GM12878 (cell line): ENCODE data around the gene CNNM3. TPM values are rescaled to one million over a fixed set of nuclear protein-coding genes. Genes with fewer than 3 reads are reported as not detected.

Experiments used
- ATAC-seq: fragments of 200-7000 bp; cut with Tn5 transposase; 3 replicates; pipeline ENCODE4 v1.9.1; 2020; ENCODE audit warnings: mild to moderate bottlenecking, moderate library complexity
- BruUV-seq: library from RNA; stranded (reverse); fragments of 400-500 nt; replicated peaks from 2 replicates; lab custom pipeline; 2021; lab: Mats Ljungman, UMichigan
- CTCF ChIA-PET: fragments of 300-600 bp; sonication (Branson Sonifier 250); formaldehyde crosslinking; extraction: SDS; loops from one replicate; lab custom pipeline; 2021; ENCODE audit warnings: inconsistent platforms; lab: Yijun Ruan, JAX
- POLR2A ChIA-PET: fragments of 350-600 bp; formaldehyde crosslinking; extraction: SDS; loops from one replicate; lab custom pipeline; 2021; ENCODE audit warnings: inconsistent platforms; lab: Charles Lee
- RAD21 ChIA-PET: fragments of 300-600 bp; sonication (Branson Sonifier 250); formaldehyde crosslinking; loops from one replicate; lab custom pipeline; 2023; ENCODE audit warnings: antibody characterized with exemption; ENCODE audit not compliant: unreplicated experiment; lab: Charles Lee
- SMC1A ChIA-PET: fragments of 300-600 bp; sonication (Branson Sonifier 250); formaldehyde crosslinking; loops from one replicate; lab custom pipeline; 2023; ENCODE audit not compliant: unreplicated experiment, uncharacterized antibody; lab: Charles Lee
- DNase-seq: peaks from one replicate; pipeline ENCODE4 v3.0.0-alpha.2; 2011; ENCODE audit warnings: low read depth, low spot score
- FAIRE-seq: peaks from 3 replicates; lab custom pipeline; 2011; peaks lifted over from hg19 to GRCh38; lab: Jason Lieb, UNC
- H2AFZ ChIP-seq: 2 replicates; pipeline ENCODE4 v1.6.0; 2011; ENCODE audit warnings: low read depth, low read length, control low read depth; ENCODE audit not compliant: control insufficient read depth
- H3K27ac ChIP-seq: 2 replicates; pipeline ENCODE4 v1.5.1; 2011; ENCODE audit warnings: control low read depth; ENCODE audit not compliant: control insufficient read depth, insufficient read depth
- H3K27me3 ChIP-seq, 2 experiments: replicated peaks in 1 of 2; 2 replicates each; pipeline versions ENCODE4 v1.6.0 to v1.6.1; 2011; ENCODE audit warnings: low read length in 1 of 2; ENCODE audit not compliant: control insufficient read depth in 2 of 2, insufficient read depth in 2 of 2
- H3K36me3 ChIP-seq, 2 experiments: 2 replicates each; pipeline ENCODE4 v1.5.1; 2011; ENCODE audit warnings: low read length in 1 of 2; ENCODE audit not compliant: control insufficient read depth in 2 of 2, insufficient read depth in 2 of 2
- H3K4me1 ChIP-seq: 2 replicates; pipeline ENCODE4 v1.6.1; 2011; ENCODE audit warnings: mild to moderate bottlenecking, low read length, moderate library complexity, mixed read lengths; ENCODE audit not compliant: control insufficient read depth, insufficient read depth
- H3K4me2 ChIP-seq: 2 replicates; pipeline ENCODE4 v1.6.0; 2011; ENCODE audit warnings: control low read depth; ENCODE audit not compliant: control insufficient read depth, insufficient read depth
- H3K4me3 ChIP-seq: fragments of 200-600 bp; sonication (generic); 2 replicates; pipeline ENCODE4 v1.5.1; 2016
- H3K79me2 ChIP-seq: 2 replicates; pipeline ENCODE4 v1.6.0; 2011; ENCODE audit warnings: low read length; ENCODE audit not compliant: control insufficient read depth, insufficient read depth
- H3K9ac ChIP-seq: 2 replicates; pipeline ENCODE4 v1.8.0; 2011; ENCODE audit warnings: low read length, control low read depth, mixed read lengths; ENCODE audit not compliant: control insufficient read depth, insufficient read depth
- H3K9me3 ChIP-seq: replicated peaks from 3 replicates; pipeline ENCODE4 v1.5.1; 2011; ENCODE audit warnings: mild to moderate bottlenecking, low read length; ENCODE audit not compliant: control insufficient read depth, insufficient read depth
- H4K20me1 ChIP-seq: 2 replicates; pipeline ENCODE4 v1.6.0; 2011; ENCODE audit not compliant: control insufficient read depth, insufficient read depth
- BMI1 ChIP-seq: fragments of 450-650 bp; IDR thresholded peaks from 2 replicates; pipeline ENCODE4 v1.6.1; 2016; ENCODE audit warnings: mild to moderate bottlenecking, moderate library complexity, borderline replicate concordance
- CBFB ChIP-seq: IDR thresholded peaks from 2 replicates; pipeline ENCODE4 v1.6.1; 2016; ENCODE audit warnings: antibody characterized with exemption, low read depth
- CBX3 ChIP-seq: fragments of 200-600 bp; sonication (generic); IDR thresholded peaks from 2 replicates; pipeline ENCODE4 v1.6.1; 2016; ENCODE audit warnings: low read depth, borderline replicate concordance
- CBX5 ChIP-seq: sonication (generic); IDR thresholded peaks from 2 replicates; pipeline ENCODE4 v1.6.1; 2016; ENCODE audit warnings: low read depth, moderate library complexity, mild to moderate bottlenecking, inconsistent platforms
- CHD2 ChIP-seq: IDR thresholded peaks from 2 replicates; pipeline ENCODE4 v1.6.1; 2011; ENCODE audit warnings: low read depth, low read length, improper control_type of control experiment, borderline replicate concordance
- CHD4 ChIP-seq: fragments of 200-600 bp; sonication (generic); IDR thresholded peaks from 2 replicates; pipeline ENCODE4 v1.6.1; 2016; ENCODE audit warnings: mild to moderate bottlenecking
- ETV6 ChIP-seq, 2 experiments: fragments of 450-650 bp in 1 of 2; IDR thresholded peaks in 1 of 2; conservative IDR thresholded peaks in 1 of 2; 2 replicates each; pipeline ENCODE4 v1.6.1; 2014; ENCODE audit warnings: antibody characterized with exemption in 1 of 2, borderline replicate concordance in 1 of 2, low read depth in 1 of 2, mild to moderate bottlenecking in 1 of 2, moderate library complexity in 1 of 2
- MTA2 ChIP-seq: fragments of 450-650 bp; IDR thresholded peaks from 2 replicates; pipeline ENCODE4 v1.6.1; 2016; ENCODE audit warnings: low read depth, mild to moderate bottlenecking, moderate library complexity
- NFIC ChIP-seq: IDR thresholded peaks from 2 replicates; pipeline ENCODE4 v1.6.1; 2012; ENCODE audit warnings: low read depth, mild to moderate bottlenecking, inconsistent platforms, low read length, moderate library complexity
- NFXL1 ChIP-seq: fragments of 450-650 bp; IDR thresholded peaks from 2 replicates; pipeline ENCODE4 v1.6.1; 2017; ENCODE audit warnings: antibody characterized with exemption, mild to moderate bottlenecking, borderline replicate concordance
- POLR2A ChIP-seq: IDR thresholded peaks from 2 replicates; pipeline ENCODE4 v1.6.1; 2011; ENCODE audit warnings: low read depth, mild to moderate bottlenecking, low read length
- RAD51 ChIP-seq: fragments of 450-650 bp; IDR thresholded peaks from 2 replicates; pipeline ENCODE4 v1.6.1; 2016; ENCODE audit warnings: moderate library complexity, mild to moderate bottlenecking, inconsistent platforms
- RELA ChIP-seq: fragments of 450-650 bp; IDR thresholded peaks from 2 replicates; pipeline ENCODE4 v1.8.0; 2014; ENCODE audit warnings: borderline replicate concordance; ENCODE audit not compliant: partially characterized antibody
- SMAD5 ChIP-seq: IDR thresholded peaks from 2 replicates; pipeline ENCODE4 v1.6.1; 2016; ENCODE audit warnings: antibody characterized with exemption, low read depth
- SMC3 ChIP-seq: IDR thresholded peaks from 2 replicates; pipeline ENCODE4 v1.6.1; 2011; ENCODE audit warnings: low read length, improper control_type of control experiment, borderline replicate concordance
- STAT3 ChIP-seq: IDR thresholded peaks from 2 replicates; pipeline ENCODE4 v1.6.1; 2011; ENCODE audit warnings: low read depth, low read length, improper control_type of control experiment
- TCF12 ChIP-seq: IDR thresholded peaks from 2 replicates; pipeline ENCODE4 v1.6.1; 2011; ENCODE audit warnings: low read depth, mild to moderate bottlenecking, low read length
- WRNIP1 ChIP-seq: IDR thresholded peaks from 2 replicates; pipeline ENCODE4 v1.6.1; 2011; ENCODE audit warnings: low read depth, low read length, improper control_type of control experiment, borderline replicate concordance
- YBX1 ChIP-seq: fragments of 450-650 bp; IDR thresholded peaks from 2 replicates; pipeline ENCODE4 v1.6.1; 2016; ENCODE audit warnings: antibody characterized with exemption
- YY1 ChIP-seq: IDR thresholded peaks from 2 replicates; pipeline ENCODE4 v1.6.1; 2011; ENCODE audit warnings: low read depth, mild to moderate bottlenecking, low read length
- ZBTB11 ChIP-seq: fragments of 450-650 bp; formaldehyde crosslinking; IDR thresholded peaks from 2 replicates; pipeline ENCODE4 v1.5.0; 2022; ENCODE audit warnings: mild to moderate bottlenecking, missing genetic modification characterization
- WGBS: methylation state at CpG from one replicate; pipeline ENCODE4 v1.1.6; 2016; ENCODE audit warnings: low lambda C conversion rate; ENCODE audit not compliant: insufficient replicate concordance, insufficient coverage; ENCODE audit errors: missing lambda C conversion rate; 5-methylcytosine and 5-hydroxymethylcytosine counted together
- in situ Hi-C: fragments of 300-500 bp; cut with MboI; formaldehyde crosslinking; loops from 9 replicates; pipeline ENCODE4 v1.14.3; 2018; ENCODE audit warnings: mixed read lengths
- intact Hi-C: fragments of 100-400 bp; cut with micrococcal nuclease; formaldehyde crosslinking; loops from one replicate; pipeline ENCODE4 v1.14.2; 2022; ENCODE audit not compliant: unreplicated experiment
- polyA plus RNA-seq, 11 experiments: library from polyadenylated mRNA; depleted of rRNA in 4 of 11; unstranded in 6 of 11; stranded (reverse) in 5 of 11; fragments of >200 nt; fragmentation: Nextera tagmentation in 4 of 11; fragmentation: Illumina TruSeq in 1 of 11; extraction: Ambion mirVana in 4 of 11; extraction: Trizol in 1 of 11; gene quantifications; 1 replicate in 1 of 11; 2 replicates in 10 of 11; pipeline versions ENCODE4 v1.2.1 to v1.2.3, GENCODE V29; 2011 to 2016; ENCODE audit warnings: inconsistent platforms in 2 of 11, missing spikeins in 2 of 11, low read depth in 1 of 11
- total RNA-seq, 4 experiments: library from RNA; depleted of rRNA in 3 of 4; stranded (reverse); fragments of >200 nt in 3 of 4; fragmentation: Illumina TruSeq in 1 of 4; extraction: Trizol in 1 of 4; gene quantifications; 2 replicates each; pipeline versions ENCODE4 v1.2.1 to v1.2.3, GENCODE V29; 2013 to 2021
- TF ChIP-seq, protein P1 (sequence below): IDR thresholded peaks from 2 replicates; pipeline ENCODE4 v1.6.1; 2011; ENCODE audit warnings: borderline replicate concordance, low read depth, mild to moderate bottlenecking, moderate library complexity, mixed read lengths, low read length; ENCODE audit not compliant: insufficient read depth; ENCODE audit errors: extremely low read length

Gene CNNM3
- total and polyA plus RNA-seq, 10 of the 15 experiments (the other 5 are each of a cell fraction or from before 2014, with no cell fraction given), result 0.72 to 14.3 (median 4.0) TPM

GRCh38 chr2:96773922-96774321, 42.1 kb upstream of the CNNM3 start:
- Histone ChIP-seq H3K4me3 (peak overlapping the region; percentile 54), H3K79me2 (peaks cover 19% of the 10 kb centered on the region), H3K36me3 (no peaks in the 10 kb centered on the region; a peak in 2 of 4 replicates), H3K4me2 (peak overlapping the region; percentile 73), H2AFZ (peak overlapping the region; percentile 81), H3K27me3 (no peaks in the 10 kb centered on the region), H3K4me1 (peaks cover 52% of the 10 kb centered on the region), H3K27ac (peak overlapping the region; percentile 71), H3K9ac (peak overlapping the region; percentile 41; the same call in 1 of the 2 replicates), H3K9me3 (no peaks in the 10 kb centered on the region), H4K20me1 (no peaks in the 10 kb centered on the region)
- ATAC-seq (peak; percentile 66), FAIRE-seq (peak; percentile 7), DNase-seq (no peak)
- ChIA-PET SMC1A (interaction anchor here (0.7 to 7.7 kb wide), 11 partner anchors 10 to 429 kb away, joined by 3 to 100 read pairs (median 4); partner anchors contain the start of gene CNNM4), CTCF (interaction anchor here (0.7 to 7.6 kb wide), 16 partner anchors 9 to 450 kb away, joined by 3 to 153 read pairs (median 4); partner anchors contain the start of genes ANKRD39, CNNM3 and CNNM4), POLR2A (interaction anchor here (0.5 to 3.9 kb wide), 12 partner anchors 11 to 1675 kb away, joined by 3 to 88 read pairs (median 4); partner anchors contain the start of genes CNNM3, CNNM4 and KANSL3), RAD21 (interaction anchor here (0.6 to 3.7 kb wide), 12 partner anchors 9 to 338 kb away, joined by 3 to 92 read pairs (median 4); partner anchors contain the start of genes ANKRD39, CNNM3 and CNNM4)
- intact Hi-C loops (loop anchor here (2.0 kb wide), 1 partner anchor 13 kb away; the partner anchor contains the start of gene CNNM4), in situ Hi-C loops (no loop called here)
- WGBS, result 11% methylated on average over 7 of the region's 7 CpGs
- no TSS peak for BruUV-seq
- TF ChIP-seq CBX5 (no peak), CHD4 (no peak), SMAD5 (no peak), CHD2 (no peak), BMI1 (no peak), ETV6 (conservative IDR thresholded peaks at IDR 0.05 in 1 of 2, IDR thresholded peaks at IDR 0.05 in 1 of 2; ENCODE audit: borderline replicate concordance in 1 of 2, low read depth in 1 of 2) (no peak; a peak in 1 of 4 replicates), CBFB (no peak; the same call in 1 of the 2 replicates), SMC3 (no peak), STAT3 (no peak), NFIC (no peak), RELA (peak; percentile 23), POLR2A (peak; percentile 25; the same call in 1 of the 2 replicates), YY1 (peak; percentile 64), YBX1 (no peak), NFXL1 (no peak), ZBTB11 (CRISPR knock-in tag) (no peak), CBX3 (no peak), MTA2 (peak; percentile 63), RAD51 (peak; percentile 92), TCF12 (0 out of 2 replicates have a peak, but pooled peaks have one; percentile 5), WRNIP1 (no peak)
- TF ChIP-seq, protein P1, sequence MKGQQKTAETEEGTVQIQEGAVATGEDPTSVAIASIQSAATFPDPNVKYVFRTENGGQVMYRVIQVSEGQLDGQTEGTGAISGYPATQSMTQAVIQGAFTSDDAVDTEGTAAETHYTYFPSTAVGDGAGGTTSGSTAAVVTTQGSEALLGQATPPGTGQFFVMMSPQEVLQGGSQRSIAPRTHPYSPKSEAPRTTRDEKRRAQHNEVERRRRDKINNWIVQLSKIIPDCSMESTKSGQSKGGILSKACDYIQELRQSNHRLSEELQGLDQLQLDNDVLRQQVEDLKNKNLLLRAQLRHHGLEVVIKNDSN, result peak; percentile 72
